CD8-positive, alpha-beta memory T cell (primary cell): Measurements from ENCODE around the gene PRAC2. TPM values are rescaled to one million over a fixed set of nuclear protein-coding genes. Genes with fewer than 3 reads are reported as not detected.
A peak's percentile ranks its signal among the peaks of the same experiment; 100 is the strongest.

Source experiments
- CTCF ChIA-PET: fragments of 350-600 bp; sonication (Branson Sonifier 250); formaldehyde crosslinking; loops from one replicate; lab custom pipeline; 2021; ENCODE audit warnings: antibody characterized with exemption; lab: Charles Lee
- POLR2A ChIA-PET: fragments of 350-600 bp; sonication (Branson Sonifier 250); formaldehyde crosslinking; loops from one replicate; lab custom pipeline; 2021; ENCODE audit warnings: antibody characterized with exemption; lab: Charles Lee
- DNase-seq, 5 donors: peaks; one replicate each; pipeline versions ENCODE4 v3.0.0 to v3.0.0-alpha.2; 2020 to 2022; ENCODE audit warnings: mixed read lengths in 1 of 5
- H3K27ac ChIP-seq: one replicate; pipeline ENCODE4 v1.7.0; 2013; ENCODE audit warnings: low read depth, mild to moderate bottlenecking, low read length, moderate library complexity
- H3K27me3 ChIP-seq: 2 replicates; pipeline ENCODE4 v1.7.0; 2013; ENCODE audit warnings: low read length, mild to moderate bottlenecking; ENCODE audit not compliant: insufficient read depth, poor library complexity, severe bottlenecking
- H3K36me3 ChIP-seq: 2 replicates; pipeline ENCODE4 v1.7.0; 2013; ENCODE audit warnings: mild to moderate bottlenecking, low read length, moderate library complexity; ENCODE audit not compliant: insufficient read depth
- H3K4me1 ChIP-seq: 2 replicates; pipeline ENCODE4 v1.7.0; 2013; ENCODE audit warnings: mild to moderate bottlenecking, low read length, moderate library complexity; ENCODE audit not compliant: insufficient read depth
- H3K4me3 ChIP-seq: 2 replicates; pipeline ENCODE4 v1.7.0; 2013; ENCODE audit warnings: mild to moderate bottlenecking, low read length
- H3K9me3 ChIP-seq: 2 replicates; pipeline ENCODE4 v1.7.0; 2013; ENCODE audit warnings: mild to moderate bottlenecking, low read length
- H3K27ac Mint-ChIP-seq, 8 donors: one replicate each; pipeline ENCODE4 v1.8.0; 2020 to 2021; ENCODE audit warnings: mixed read lengths in 8 of 8, mild to moderate bottlenecking in 6 of 8, inconsistent platforms in 3 of 8, moderate library complexity in 3 of 8
- H3K27me3 Mint-ChIP-seq, 2 donors: one replicate each; pipeline ENCODE4 v1.8.0; 2020 to 2021; ENCODE audit warnings: mixed read lengths in 2 of 2, mild to moderate bottlenecking in 1 of 2, moderate library complexity in 1 of 2
- H3K36me3 Mint-ChIP-seq, 3 donors: one replicate each; pipeline ENCODE4 v1.8.0; 2020 to 2021; ENCODE audit warnings: mixed read lengths in 3 of 3, inconsistent platforms in 1 of 3, mild to moderate bottlenecking in 1 of 3
- H3K4me1 Mint-ChIP-seq, 3 donors: one replicate each; pipeline ENCODE4 v1.8.0; 2020 to 2021; ENCODE audit warnings: mixed read lengths in 3 of 3, inconsistent platforms in 1 of 3, mild to moderate bottlenecking in 1 of 3
- H3K4me3 Mint-ChIP-seq, 7 donors: one replicate each; pipeline ENCODE4 v1.8.0; 2020 to 2021; ENCODE audit warnings: mixed read lengths in 7 of 7, mild to moderate bottlenecking in 6 of 7, moderate library complexity in 4 of 7, inconsistent platforms in 2 of 7
- H3K9me3 Mint-ChIP-seq, 5 donors: one replicate each; pipeline ENCODE4 v1.8.0; 2020 to 2022; ENCODE audit warnings: mixed read lengths in 5 of 5, mild to moderate bottlenecking in 3 of 5, moderate library complexity in 2 of 5, inconsistent platforms in 1 of 5
- polyA plus RNA-seq: library from polyadenylated mRNA; unstranded; fragments of 300-500 nt; fragmentation: Illumina TruSeq; gene quantifications from one replicate; pipeline ENCODE4 v1.2.3, GENCODE V29; 2021
- total RNA-seq, 2 experiments: library from RNA; stranded (reverse); gene quantifications; one replicate each; pipeline ENCODE4 v1.2.3, GENCODE V29; 2021

Gene PRAC2
- total and polyA plus RNA-seq, 3 experiments from 2014 or later, result not detected

- peaks cover 22 to 32% (median 22%) of the 10 kb centered on the region in 3 donors for H3K4me1 Mint-ChIP-seq
- Histone ChIP-seq H3K36me3 (no peaks in the 10 kb centered on the region), H3K9me3 (no peaks in the 10 kb centered on the region), H3K27me3 (peaks cover 91% of the 10 kb centered on the region), H3K4me3 (no peak overlapping the region), H3K4me1 (peaks cover 11% of the 10 kb centered on the region), H3K27ac (no peak overlapping the region)
- H3K27ac Mint-ChIP-seq, result peak overlapping the region in 1 of 8 donors; percentile 3
- CTCF ChIA-PET, result interaction anchor here (1.0 to 1.2 kb wide), 2 partner anchors 9 to 72 kb away, joined by 3 to 4 read pairs; no protein-coding TSS in a partner anchor
- no peak for DNase-seq
- H3K9me3 Mint-ChIP-seq, result peaks cover 0 to 1% (median 0%) of the 10 kb centered on the region in 5 donors
- peak overlapping the region in 6 of 7 donors; percentile 26 to 67 (median 58) for H3K4me3 Mint-ChIP-seq
- no peaks in the 10 kb centered on the region for H3K36me3 Mint-ChIP-seq
- POLR2A ChIA-PET, result no interaction called here
- peaks cover 80 to 92% of the 10 kb centered on the region in 2 donors for H3K27me3 Mint-ChIP-seq
Observed at GRCh38 chr17:48732688-48733629, 10.0 kb downstream of the PRAC2 start.

GRCh38 chr17:48733632-48734328 is 10.8 kb downstream of the PRAC2 start:
- peak overlapping the region in 6 of 7 donors; percentile 26 to 67 (median 58) for H3K4me3 Mint-ChIP-seq
- POLR2A ChIA-PET, result no interaction called here
- peak overlapping the region in 1 of 8 donors; percentile 3 for H3K27ac Mint-ChIP-seq

GRCh38 chr17:48734333-48735061 is 11.5 kb downstream of the PRAC2 start:
- Histone ChIP-seq H3K4me1 (no peaks in the 10 kb centered on the region), H3K27me3 (peaks cover 90% of the 10 kb centered on the region), H3K27ac (no peak overlapping the region), H3K4me3 (no peak overlapping the region), H3K36me3 (no peaks in the 10 kb centered on the region), H3K9me3 (no peaks in the 10 kb centered on the region)
- peaks cover 19 to 29% (median 20%) of the 10 kb centered on the region in 3 donors for H3K4me1 Mint-ChIP-seq
- no peak overlapping the region for H3K4me3 Mint-ChIP-seq
- DNase-seq, result no peak
- H3K9me3 Mint-ChIP-seq, result peaks cover 0 to 1% (median 0%) of the 10 kb centered on the region in 5 donors
- ChIA-PET POLR2A (no interaction called here), CTCF (interaction anchor here (1.8 kb wide), 1 partner anchor 10 kb away, joined by 6 read pairs; no protein-coding TSS in a partner anchor)
- peaks cover 85 to 94% of the 10 kb centered on the region in 2 donors for H3K27me3 Mint-ChIP-seq
- no peaks in the 10 kb centered on the region for H3K36me3 Mint-ChIP-seq
- peak overlapping the region in 2 of 8 donors; percentile 21 to 88 for H3K27ac Mint-ChIP-seq

More at GRCh38 chr17:48733632-48734328, 10.8 kb downstream of the PRAC2 start:
- Histone ChIP-seq H3K36me3 (no peaks in the 10 kb centered on the region), H3K4me3 (no peak overlapping the region), H3K27ac (no peak overlapping the region), H3K27me3 (peaks cover 91% of the 10 kb centered on the region), H3K9me3 (no peaks in the 10 kb centered on the region), H3K4me1 (peaks cover 2% of the 10 kb centered on the region)
- CTCF ChIA-PET, result interaction anchor here (1.8 kb wide), 1 partner anchor 9 kb away, joined by 6 read pairs; no protein-coding TSS in a partner anchor
- peaks cover 0 to 1% (median 0%) of the 10 kb centered on the region in 5 donors for H3K9me3 Mint-ChIP-seq
- H3K27me3 Mint-ChIP-seq, result peaks cover 82 to 93% of the 10 kb centered on the region in 2 donors
- peaks cover 17 to 29% (median 19%) of the 10 kb centered on the region in 3 donors for H3K4me1 Mint-ChIP-seq
- no peak for DNase-seq
- no peaks in the 10 kb centered on the region for H3K36me3 Mint-ChIP-seq

GRCh38 chr17:48735062-48735351 is 12.0 kb downstream of the PRAC2 start:
- CTCF ChIA-PET, result interaction anchor here (1.8 kb wide), 1 partner anchor 10 kb away, joined by 6 read pairs; no protein-coding TSS in a partner anchor
- Histone ChIP-seq H3K36me3 (no peaks in the 10 kb centered on the region), H3K4me3 (no peak overlapping the region), H3K27ac (no peak overlapping the region), H3K9me3 (no peaks in the 10 kb centered on the region), H3K27me3 (peaks cover 85% of the 10 kb centered on the region), H3K4me1 (no peaks in the 10 kb centered on the region)
- Mint-ChIP-seq H3K9me3 (peaks cover 0 to 1% (median 0%) of the 10 kb centered on the region in 5 donors), H3K36me3 (no peaks in the 10 kb centered on the region), H3K4me1 (peaks cover 17 to 28% (median 20%) of the 10 kb centered on the region in 3 donors), H3K4me3 (no peak overlapping the region), H3K27me3 (peaks cover 86 to 93% of the 10 kb centered on the region in 2 donors), H3K27ac (peak overlapping the region in 1 of 8 donors; percentile 88)
- POLR2A ChIA-PET, result no interaction called here
- no peak for DNase-seq

- Histone ChIP-seq H3K4me3 (no peak overlapping the region), H3K27me3 (peaks cover 74% of the 10 kb centered on the region), H3K9me3 (no peaks in the 10 kb centered on the region), H3K27ac (no peak overlapping the region), H3K4me1 (no peaks in the 10 kb centered on the region), H3K36me3 (no peaks in the 10 kb centered on the region)
- ChIA-PET POLR2A (interaction anchor here (0.6 kb wide), 1 partner anchor 524 kb away, joined by 4 read pairs; no protein-coding TSS in a partner anchor), CTCF (interaction anchor here (3.3 kb wide), 1 partner anchor 14 kb away, joined by 15 read pairs; the partner anchor contains the start of gene PRAC2)
- no peak for DNase-seq
- H3K4me1 Mint-ChIP-seq, result peaks cover 17 to 26% (median 19%) of the 10 kb centered on the region in 3 donors
- H3K36me3 Mint-ChIP-seq, result no peaks in the 10 kb centered on the region
- peaks cover 88 to 91% of the 10 kb centered on the region in 2 donors for H3K27me3 Mint-ChIP-seq
- H3K4me3 Mint-ChIP-seq, result no peak overlapping the region
- peaks cover 0 to 2% (median 0%) of the 10 kb centered on the region in 5 donors for H3K9me3 Mint-ChIP-seq
- no peak overlapping the region for H3K27ac Mint-ChIP-seq
Observed at GRCh38 chr17:48737330-48738043, 14.5 kb downstream of the PRAC2 start.

GRCh38 chr17:48738424-48738802 is 15.4 kb downstream of the PRAC2 start:
- DNase-seq, result no peak
- ChIA-PET CTCF (interaction anchor here (3.3 kb wide), 1 partner anchor 15 kb away, joined by 15 read pairs; the partner anchor contains the start of gene PRAC2), POLR2A (interaction anchor here (0.6 kb wide), 1 partner anchor 523 kb away, joined by 4 read pairs; no protein-coding TSS in a partner anchor)
- Histone ChIP-seq H3K4me1 (no peaks in the 10 kb centered on the region), H3K27me3 (peaks cover 70% of the 10 kb centered on the region), H3K4me3 (no peak overlapping the region), H3K27ac (no peak overlapping the region), H3K36me3 (no peaks in the 10 kb centered on the region), H3K9me3 (no peaks in the 10 kb centered on the region)
- Mint-ChIP-seq H3K4me3 (peak overlapping the region in 1 of 7 donors; percentile 62), H3K27me3 (peaks cover 87 to 92% of the 10 kb centered on the region in 2 donors), H3K27ac (no peak overlapping the region), H3K9me3 (peaks cover 0 to 2% (median 0%) of the 10 kb centered on the region in 5 donors), H3K4me1 (peaks cover 12 to 19% (median 12%) of the 10 kb centered on the region in 3 donors), H3K36me3 (no peaks in the 10 kb centered on the region)
